Measurements from ENCODE around the gene MCU. TPM values are rescaled to one million over a fixed set of nuclear protein-coding genes. Genes with fewer than 3 reads are reported as not detected.

MCU gene
- total RNA-seq, 2 donors from 2014 or later: 7.9 to 17.1 TPM

DNA sequence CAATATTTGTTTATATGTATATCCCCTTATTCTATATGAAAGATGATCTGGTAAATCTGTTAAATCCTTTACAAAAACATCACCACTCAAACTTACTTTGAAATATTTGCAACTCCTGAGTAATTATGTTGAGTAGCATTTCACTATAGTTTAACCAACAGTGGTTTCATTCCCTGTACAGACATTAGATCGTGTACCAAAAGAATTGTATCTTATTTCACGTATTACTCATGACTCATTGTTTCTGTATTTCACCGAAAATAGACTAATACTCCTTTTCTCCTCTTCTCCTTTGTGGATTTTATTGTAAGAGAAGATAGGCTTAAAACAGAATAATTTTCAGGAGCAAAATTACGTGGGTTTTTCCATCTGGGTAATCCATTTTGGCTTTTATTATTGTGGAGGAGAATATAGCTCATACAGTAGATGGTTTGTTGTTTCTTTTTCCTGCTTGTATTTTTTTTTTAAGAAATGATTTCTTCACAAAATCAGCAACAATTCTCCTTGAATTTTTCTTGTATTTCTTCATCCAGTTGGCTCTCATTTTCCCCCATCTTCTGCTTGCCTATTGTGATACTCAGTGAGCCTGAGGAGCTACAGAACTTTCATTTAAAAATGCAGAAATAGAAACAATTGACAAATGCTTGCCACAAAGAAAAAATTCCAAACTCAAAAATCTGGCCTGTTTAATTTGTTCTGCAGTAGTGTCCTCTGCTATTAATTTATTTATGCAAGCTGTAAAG, 111.0 kb downstream of the MCU start:
- Histone ChIP-seq H3K27ac (no peak overlapping the region), H3K4me3 (no peak overlapping the region), H3K9me3 (no peaks in the 10 kb centered on the region), H3K36me3 (replicated peaks in 1 of 2; ENCODE audit: insufficient read depth in 1 of 2, low read depth in 2 of 2) (no peaks in the 10 kb centered on the region), H3K4me1 (peaks cover 8% of the 10 kb centered on the region), H3K27me3 (no peaks in the 10 kb centered on the region)
- no peak for ATAC-seq
- WGBS, 2 donors: 72 to 78% methylated on average over 4 of the region's 4 CpGs
- TF ChIP-seq, protein P1, sequence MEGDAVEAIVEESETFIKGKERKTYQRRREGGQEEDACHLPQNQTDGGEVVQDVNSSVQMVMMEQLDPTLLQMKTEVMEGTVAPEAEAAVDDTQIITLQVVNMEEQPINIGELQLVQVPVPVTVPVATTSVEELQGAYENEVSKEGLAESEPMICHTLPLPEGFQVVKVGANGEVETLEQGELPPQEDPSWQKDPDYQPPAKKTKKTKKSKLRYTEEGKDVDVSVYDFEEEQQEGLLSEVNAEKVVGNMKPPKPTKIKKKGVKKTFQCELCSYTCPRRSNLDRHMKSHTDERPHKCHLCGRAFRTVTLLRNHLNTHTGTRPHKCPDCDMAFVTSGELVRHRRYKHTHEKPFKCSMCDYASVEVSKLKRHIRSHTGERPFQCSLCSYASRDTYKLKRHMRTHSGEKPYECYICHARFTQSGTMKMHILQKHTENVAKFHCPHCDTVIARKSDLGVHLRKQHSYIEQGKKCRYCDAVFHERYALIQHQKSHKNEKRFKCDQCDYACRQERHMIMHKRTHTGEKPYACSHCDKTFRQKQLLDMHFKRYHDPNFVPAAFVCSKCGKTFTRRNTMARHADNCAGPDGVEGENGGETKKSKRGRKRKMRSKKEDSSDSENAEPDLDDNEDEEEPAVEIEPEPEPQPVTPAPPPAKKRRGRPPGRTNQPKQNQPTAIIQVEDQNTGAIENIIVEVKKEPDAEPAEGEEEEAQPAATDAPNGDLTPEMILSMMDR (IDR thresholded peaks at IDR 0.05): no peak
- TF ChIP-seq POLR2A (IDR thresholded peaks at IDR 0.05): no peak
- intact Hi-C loops (cut with DNase I): no loop called here
- DNase-seq: no peak

DNA sequence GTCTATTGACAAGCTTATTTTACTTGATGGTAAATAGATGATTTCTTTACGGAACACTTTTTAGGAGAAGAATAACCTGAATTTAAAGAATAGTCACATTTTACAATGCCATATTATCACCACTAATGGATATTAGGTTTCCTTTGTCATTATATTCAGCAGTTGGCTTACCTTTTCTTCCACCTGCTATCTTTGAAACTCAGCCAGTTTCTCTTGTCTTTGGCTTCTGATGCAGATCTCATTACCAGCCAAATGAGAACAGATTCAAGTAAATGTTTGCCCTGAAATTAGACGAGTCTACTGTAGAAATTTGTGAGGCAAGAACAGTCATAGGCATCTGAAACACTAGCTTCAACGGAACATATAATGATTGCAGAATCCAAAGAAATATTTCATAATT, 116.1 kb downstream of the MCU start:
- Histone ChIP-seq H3K4me3 (no peak overlapping the region), H3K27me3 (no peaks in the 10 kb centered on the region), H3K9me3 (no peaks in the 10 kb centered on the region), H3K36me3 (replicated peaks in 1 of 2; ENCODE audit: insufficient read depth in 1 of 2, low read depth in 2 of 2) (no peaks in the 10 kb centered on the region), H3K4me1 (no peaks in the 10 kb centered on the region), H3K27ac (no peak overlapping the region)
- ATAC-seq (no peak), DNase-seq (no peak)
- WGBS, 2 donors: 54 to 56% methylated on average over 3 of the region's 3 CpGs
- intact Hi-C loops (cut with DNase I): no loop called here
- TF ChIP-seq, protein P1 (IDR thresholded peaks at IDR 0.05): no peak
- TF ChIP-seq POLR2A (IDR thresholded peaks at IDR 0.05): no peak

DNA sequence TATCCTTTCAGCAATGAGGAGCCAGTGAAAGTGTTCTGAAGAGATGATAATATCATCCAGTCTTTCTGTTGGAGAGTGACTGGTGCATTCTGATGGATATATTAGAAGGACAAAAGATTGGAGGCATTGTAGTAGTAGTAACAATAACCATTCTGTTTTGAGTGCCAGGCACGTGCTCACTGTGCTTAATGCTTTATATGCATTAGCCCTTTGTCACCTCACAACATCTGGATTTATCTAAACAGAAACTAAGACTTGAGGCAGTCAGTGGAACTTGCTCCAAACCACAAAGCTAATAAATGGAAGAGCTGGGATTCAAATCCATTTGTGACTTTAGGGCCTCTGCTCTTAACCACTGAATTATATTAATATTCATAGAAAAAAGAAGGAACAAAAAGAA, 117.1 kb downstream of the MCU start:
- 90 to 96% methylated on average over 1 of the region's 1 CpG for WGBS, 2 donors
- intact Hi-C loops (cut with DNase I): no loop called here
- ATAC-seq (no peak), DNase-seq (no peak)
- no peaks in the 10 kb centered on the region for H3K9me3 ChIP-seq
- H3K27ac ChIP-seq: no peak overlapping the region
- no peak overlapping the region for H3K4me3 ChIP-seq
- no peaks in the 10 kb centered on the region for H3K4me1 ChIP-seq
- H3K36me3 ChIP-seq (replicated peaks in 1 of 2; ENCODE audit: insufficient read depth in 1 of 2, low read depth in 2 of 2): no peaks in the 10 kb centered on the region
- TF ChIP-seq, protein P1 (IDR thresholded peaks at IDR 0.05): no peak
- no peak for TF ChIP-seq POLR2A (IDR thresholded peaks at IDR 0.05)
- H3K27me3 ChIP-seq: no peaks in the 10 kb centered on the region

DNA sequence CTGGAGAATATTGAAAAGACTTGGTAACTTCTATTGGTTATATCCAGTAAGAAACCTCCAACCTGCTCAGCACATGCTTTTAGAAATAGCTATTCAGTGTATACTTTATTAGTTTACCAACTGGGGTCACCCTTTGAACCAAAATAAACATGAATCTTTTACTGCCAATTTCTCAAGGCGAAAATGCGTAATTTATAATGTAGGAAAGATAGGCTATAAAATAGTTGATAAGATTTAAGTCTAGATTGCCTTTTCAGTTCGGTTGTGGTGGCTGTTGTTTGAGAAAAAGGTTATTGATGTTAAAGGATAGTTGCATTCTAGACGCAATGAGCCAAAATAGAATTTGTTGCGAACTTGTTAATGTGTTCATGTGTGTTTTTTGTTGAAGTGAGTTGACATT, 119.0 kb downstream of the MCU start:
- 64 to 74% methylated on average over 5 of the region's 5 CpGs for whole genome bisulfite sequencing, 2 donors
- DNase-seq: no peak
- Histone ChIP-seq H3K27me3 (no peaks in the 10 kb centered on the region), H3K27ac (no peak overlapping the region), H3K36me3 (replicated peaks in 1 of 2; ENCODE audit: insufficient read depth in 1 of 2, low read depth in 2 of 2) (no peaks in the 10 kb centered on the region), H3K4me3 (no peak overlapping the region), H3K9me3 (no peaks in the 10 kb centered on the region), H3K4me1 (no peaks in the 10 kb centered on the region)
- intact Hi-C loops (cut with DNase I): no loop called here
- no peak for ATAC-seq
- TF ChIP-seq, protein P1 (IDR thresholded peaks at IDR 0.05): no peak
- TF ChIP-seq POLR2A (IDR thresholded peaks at IDR 0.05): no peak

GRCh38 chr10:72812415-72812752, 120.4 kb downstream of the MCU start:
- DNase-seq (no peak), ATAC-seq (no peak)
- Histone ChIP-seq H3K36me3 (replicated peaks in 1 of 2; ENCODE audit: insufficient read depth in 1 of 2, low read depth in 2 of 2) (no peaks in the 10 kb centered on the region), H3K27me3 (no peaks in the 10 kb centered on the region), H3K4me1 (no peaks in the 10 kb centered on the region), H3K4me3 (no peak overlapping the region), H3K9me3 (no peaks in the 10 kb centered on the region), H3K27ac (no peak overlapping the region)
- TF ChIP-seq POLR2A (IDR thresholded peaks at IDR 0.05): no peak
- TF ChIP-seq, protein P1 (IDR thresholded peaks at IDR 0.05): no peak
- 83 to 100% methylated on average over 1 of the region's 1 CpG for whole genome bisulfite sequencing, 2 donors
- intact Hi-C loops (cut with DNase I): no loop called here

Measured in body of pancreas (tissue), 4 donors.